Glutamatergic neuron (in vitro differentiated cells): ENCODE results near the gene KMO. TPM values are rescaled to one million over a fixed set of nuclear protein-coding genes. Genes with fewer than 3 reads are reported as not detected.

ENCODE experiments used
- DNase-seq: peaks from one replicate; pipeline ENCODE4 v3.0.0; 2022
- H3K27ac Mint-ChIP-seq: one replicate; pipeline ENCODE4 v1.8.0; 2020; ENCODE audit warnings: mild to moderate bottlenecking, mixed read lengths, inconsistent platforms; ENCODE audit not compliant: unreplicated experiment
- H3K27me3 Mint-ChIP-seq: one replicate; pipeline ENCODE4 v1.8.0; 2020; ENCODE audit warnings: mild to moderate bottlenecking, moderate library complexity, mixed read lengths, inconsistent platforms; ENCODE audit not compliant: unreplicated experiment
- H3K36me3 Mint-ChIP-seq: one replicate; pipeline ENCODE4 v1.8.0; 2020; ENCODE audit warnings: mild to moderate bottlenecking, mixed read lengths, inconsistent platforms; ENCODE audit not compliant: unreplicated experiment
- H3K4me1 Mint-ChIP-seq: one replicate; pipeline ENCODE4 v1.8.0; 2020; ENCODE audit warnings: mild to moderate bottlenecking, low read depth, mixed read lengths, inconsistent platforms; ENCODE audit not compliant: unreplicated experiment
- H3K4me3 Mint-ChIP-seq: one replicate; pipeline ENCODE4 v1.8.0; 2020; ENCODE audit warnings: mild to moderate bottlenecking, mixed read lengths, inconsistent platforms; ENCODE audit not compliant: unreplicated experiment
- H3K9me3 Mint-ChIP-seq: one replicate; pipeline ENCODE4 v1.8.0; 2020; ENCODE audit warnings: mild to moderate bottlenecking, moderate library complexity, mixed read lengths, inconsistent platforms; ENCODE audit not compliant: unreplicated experiment
- CTCF ChIP-seq: fragments of 200-600 bp; sonication (generic); IDR thresholded peaks from one replicate; pipeline ENCODE4 v1.5.0; 2021; ENCODE audit not compliant: partially characterized antibody, unreplicated experiment
- long read RNA-seq: library from polyadenylated mRNA; unstranded; transcript quantifications from one replicate; pipeline ENCODE4 v2.0.0, GENCODE V29; 2020; ENCODE audit not compliant: unreplicated experiment
- total RNA-seq: library from RNA; stranded (reverse); fragmentation: NEBNext Ultra II Directional; extraction: Animal tissue kit (Norgen Biotek cat#: 25700); gene quantifications from one replicate; pipeline ENCODE4 v1.2.1, GENCODE V29; 2021; ENCODE audit not compliant: unreplicated experiment

The KMO gene
- not detected for total RNA-seq
- long read RNA-seq: 0 reads

GRCh38 chr1:241532162-241532531 is at the start of gene KMO:
Gene KMO (plus strand): TSS chr1:241532378. CDS start chr1:241532445, 67 bp downstream.
- TF ChIP-seq CTCF: no peak
- Mint-ChIP-seq H3K27ac (no peak within 1 kb of the TSS), H3K4me3 (peak within 1 kb of the TSS; percentile 59), H3K9me3 (no peaks in the 10 kb centered on the region), H3K27me3 (no peaks in the 10 kb centered on the region), H3K4me1 (peaks cover 6% of the 10 kb centered on the region), H3K36me3 (no peaks in the 10 kb centered on the region)
- DNase-seq: no peak

- Mint-ChIP-seq H3K4me1 (no peaks in the 10 kb centered on the region), H3K9me3 (peaks cover 2% of the 10 kb centered on the region), H3K4me3 (no peak overlapping the region), H3K36me3 (peaks cover 9% of the 10 kb centered on the region), H3K27me3 (no peaks in the 10 kb centered on the region), H3K27ac (no peak overlapping the region)
- TF ChIP-seq CTCF: no peak
- DNase-seq: no peak
Observed at GRCh38 chr1:241482761-241483250, 49.4 kb upstream of the KMO start.

GRCh38 chr1:241485145-241485544 is 47.0 kb upstream of the KMO start:
- Mint-ChIP-seq H3K36me3 (peaks cover 9% of the 10 kb centered on the region), H3K9me3 (peaks cover 2% of the 10 kb centered on the region)

GRCh38 chr1:241485554-241485992 is 46.6 kb upstream of the KMO start:
- Mint-ChIP-seq H3K27me3 (no peaks in the 10 kb centered on the region), H3K36me3 (peaks cover 9% of the 10 kb centered on the region), H3K4me3 (no peak overlapping the region), H3K27ac (no peak overlapping the region), H3K9me3 (peaks cover 2% of the 10 kb centered on the region), H3K4me1 (no peaks in the 10 kb centered on the region)
- peak; percentile 47 for TF ChIP-seq CTCF
- no peak for DNase-seq

More at GRCh38 chr1:241485145-241485544, 47.0 kb upstream of the KMO start:
- H3K27ac Mint-ChIP-seq: no peak overlapping the region
- no peak for TF ChIP-seq CTCF
- H3K4me3 Mint-ChIP-seq: no peak overlapping the region
- no peak for DNase-seq
- no peaks in the 10 kb centered on the region for H3K4me1 Mint-ChIP-seq
- H3K27me3 Mint-ChIP-seq: no peaks in the 10 kb centered on the region

- no peak overlapping the region for H3K27ac Mint-ChIP-seq
- no peak overlapping the region for H3K4me3 Mint-ChIP-seq
- DNase-seq: no peak
- H3K27me3 Mint-ChIP-seq: no peaks in the 10 kb centered on the region
- TF ChIP-seq CTCF: no peak
- peaks cover 9% of the 10 kb centered on the region for H3K36me3 Mint-ChIP-seq
- H3K4me1 Mint-ChIP-seq: no peaks in the 10 kb centered on the region
- peaks cover 2% of the 10 kb centered on the region for H3K9me3 Mint-ChIP-seq
Observed at GRCh38 chr1:241488739-241489138, 43.4 kb upstream of the KMO start.
